Measurements from ENCODE around the gene ITLN2. TPM values are rescaled to one million over a fixed set of nuclear protein-coding genes. Genes with fewer than 3 reads are reported as not detected.

The ITLN2 gene
- total and polyA plus RNA-seq, 10 of the 15 experiments (the other 5 are each of a cell fraction or from before 2014, with no cell fraction given), result not detected

- intact Hi-C loops (cut with micrococcal nuclease; ENCODE audit: unreplicated experiment), result no loop called here
- ChIA-PET SMC1A (ENCODE audit: uncharacterized antibody, unreplicated experiment) (no interaction called here), RAD21 (ENCODE audit: unreplicated experiment) (no interaction called here), CTCF (interaction anchor here (0.7 to 1.2 kb wide), 2 partner anchors 29 to 527 kb away, joined by 3 to 5 read pairs; no protein-coding TSS in a partner anchor), POLR2A (interaction anchor here (0.7 kb wide), 1 partner anchor 206 kb away, joined by 6 read pairs; no protein-coding TSS in a partner anchor)
- H3K27ac ChIP-seq (ENCODE audit: control insufficient read depth, insufficient read depth), result no peak overlapping the region
- H3K4me3 ChIP-seq, result no peak overlapping the region
- WGBS (ENCODE audit: insufficient coverage, insufficient replicate concordance, low lambda C conversion rate, missing lambda C conversion rate), result 53% methylated on average over 7 of the region's 7 CpGs
- H3K9ac ChIP-seq (ENCODE audit: control insufficient read depth, insufficient read depth, low read length), result no peak overlapping the region
- no peaks in the 10 kb centered on the region for H3K36me3 ChIP-seq (ENCODE audit: control insufficient read depth in 2 of 2, insufficient read depth in 2 of 2, low read length in 1 of 2)
- ATAC-seq (no peak), FAIRE-seq (no peak), DNase-seq (ENCODE audit: low read depth, low spot score) (no peak)
- H2AFZ ChIP-seq (ENCODE audit: control insufficient read depth, low read depth, low read length), result no peak overlapping the region
- peaks cover 2% of the 10 kb centered on the region for H3K9me3 ChIP-seq (replicated peaks; ENCODE audit: control insufficient read depth, insufficient read depth, low read length)
- H4K20me1 ChIP-seq (ENCODE audit: control insufficient read depth, insufficient read depth), result no peaks in the 10 kb centered on the region
- H3K27me3 ChIP-seq (replicated peaks in 1 of 2; ENCODE audit: control insufficient read depth in 2 of 2, insufficient read depth in 2 of 2, low read length in 1 of 2), result no peaks in the 10 kb centered on the region
- H3K4me1 ChIP-seq (ENCODE audit: control insufficient read depth, insufficient read depth, low read length), result no peaks in the 10 kb centered on the region
- in situ Hi-C loops (cut with MboI), result no loop called here
- H3K79me2 ChIP-seq (ENCODE audit: control insufficient read depth, insufficient read depth, low read length), result no peaks in the 10 kb centered on the region
- H3K4me2 ChIP-seq (ENCODE audit: control insufficient read depth, insufficient read depth), result no peak overlapping the region
- no TSS peak for BruUV-seq (replicated peaks)
- TF ChIP-seq ATF7 (IDR thresholded peaks at IDR 0.05; ENCODE audit: low read depth) (no peak), MLLT1 (IDR thresholded peaks at IDR 0.05) (no peak), CBFB (IDR thresholded peaks at IDR 0.05; ENCODE audit: low read depth) (no peak)
These were observed 29.6 kb downstream of the ITLN2 start for GRCh38 chr1:160924791-160925651.

GRCh38 chr1:160916666-160917065, 37.9 kb downstream of the ITLN2 start:
- Histone ChIP-seq H3K9me3 (replicated peaks; ENCODE audit: control insufficient read depth, insufficient read depth, low read length) (no peaks in the 10 kb centered on the region; the same call in 1 of the 3 replicates), H4K20me1 (ENCODE audit: control insufficient read depth, insufficient read depth) (no peaks in the 10 kb centered on the region), H3K4me1 (ENCODE audit: control insufficient read depth, insufficient read depth, low read length) (no peaks in the 10 kb centered on the region), H2AFZ (ENCODE audit: control insufficient read depth, low read depth, low read length) (no peak overlapping the region), H3K36me3 (ENCODE audit: control insufficient read depth in 2 of 2, insufficient read depth in 2 of 2, low read length in 1 of 2) (no peaks in the 10 kb centered on the region), H3K9ac (ENCODE audit: control insufficient read depth, insufficient read depth, low read length) (no peak overlapping the region), H3K79me2 (ENCODE audit: control insufficient read depth, insufficient read depth, low read length) (no peaks in the 10 kb centered on the region), H3K27me3 (replicated peaks in 1 of 2; ENCODE audit: control insufficient read depth in 2 of 2, insufficient read depth in 2 of 2, low read length in 1 of 2) (no peaks in the 10 kb centered on the region), H3K4me3 (no peak overlapping the region), H3K27ac (ENCODE audit: control insufficient read depth, insufficient read depth) (no peak overlapping the region), H3K4me2 (ENCODE audit: control insufficient read depth, insufficient read depth) (no peak overlapping the region)
- POLR2A ChIA-PET, result interaction anchor here (0.6 kb wide), 1 partner anchor 10 kb away, joined by 3 read pairs; no protein-coding TSS in a partner anchor
- no peak for ATAC-seq
- in situ Hi-C loops (cut with MboI) (no loop called here), intact Hi-C loops (cut with micrococcal nuclease; ENCODE audit: unreplicated experiment) (no loop called here)
- BruUV-seq (replicated peaks), result no TSS peak
- FAIRE-seq, result no peak
- SMC1A ChIA-PET (ENCODE audit: uncharacterized antibody, unreplicated experiment), result interaction anchor here (1.0 to 1.3 kb wide), 2 partner anchors 12 to 52 kb away, joined by 3 to 4 read pairs; no protein-coding TSS in a partner anchor
- WGBS (ENCODE audit: insufficient coverage, insufficient replicate concordance, low lambda C conversion rate, missing lambda C conversion rate), result 90% methylated on average over 2 of the region's 2 CpGs
- no peak for DNase-seq (ENCODE audit: low read depth, low spot score)
- RAD21 ChIA-PET (ENCODE audit: unreplicated experiment), result no interaction called here
- CTCF ChIA-PET, result interaction anchor here (0.8 kb wide), 1 partner anchor 80 kb away, joined by 3 read pairs; no protein-coding TSS in a partner anchor
- no peak for TF ChIP-seq FOS (IDR thresholded peaks at IDR 0.05; ENCODE audit: borderline replicate concordance, extremely low read depth, insufficient read length)
- no peak for TF ChIP-seq EED (IDR thresholded peaks at IDR 0.05; ENCODE audit: low read depth)
- TF ChIP-seq KDM1A (IDR thresholded peaks at IDR 0.05; ENCODE audit: borderline replicate concordance), result no peak
- TF ChIP-seq RAD21 (IDR thresholded peaks at IDR 0.05; ENCODE audit: insufficient read depth, low read depth, low read length), result no peak
- TF ChIP-seq, protein P1, sequence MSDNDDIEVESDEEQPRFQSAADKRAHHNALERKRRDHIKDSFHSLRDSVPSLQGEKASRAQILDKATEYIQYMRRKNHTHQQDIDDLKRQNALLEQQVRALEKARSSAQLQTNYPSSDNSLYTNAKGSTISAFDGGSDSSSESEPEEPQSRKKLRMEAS (IDR thresholded peaks at IDR 0.05; ENCODE audit: low read depth, low read length), result no peak
- no peak for TF ChIP-seq NR2F1 (conservative IDR thresholded peaks at IDR 0.05)
- TF ChIP-seq PAX8 (IDR thresholded peaks at IDR 0.05), result no peak
- no peak for TF ChIP-seq RELB (IDR thresholded peaks at IDR 0.05; ENCODE audit: low read depth)
- TF ChIP-seq RB1 (IDR thresholded peaks at IDR 0.05; ENCODE audit: borderline replicate concordance), result no peak
